ENCODE results near the gene CAMK2B. TPM values are rescaled to one million over a fixed set of nuclear protein-coding genes. Genes with fewer than 3 reads are reported as not detected.

CAMK2B gene
- total and polyA plus RNA-seq, 9 donors, result 0.22 to 1.4 (median 0.45) TPM; not detected in 2

- intact Hi-C loops (cut with DNase I), result loop anchor here in 3 of 4 donors (2.0 to 10.0 kb wide), 3 partner anchors 237 to 240 kb away; no protein-coding TSS in a partner anchor
- H3K27ac ChIP-seq, result no peak overlapping the region
- TF ChIP-seq EP300 (IDR thresholded peaks at IDR 0.05) (no peak), CTCF (IDR thresholded peaks at IDR 0.05) (no peak), POLR2A (IDR thresholded peaks at IDR 0.05) (no peak)
- H3K4me1 ChIP-seq (ENCODE audit: insufficient read depth), result no peaks in the 10 kb centered on the region
- no peaks in the 10 kb centered on the region for H3K9me3 ChIP-seq
- DNase-seq, result no peak
- H3K36me3 ChIP-seq, result no peaks in the 10 kb centered on the region
- 86 to 87% (median 86%) methylated on average over 10 of the region's 10 CpGs for WGBS, 3 donors
- H3K4me3 ChIP-seq, result no peak overlapping the region
- H3K27me3 ChIP-seq, result no peaks in the 10 kb centered on the region
These were observed 87.7 kb downstream of the CAMK2B start for GRCh38 chr7:44237696-44238095.

- H3K27me3 ChIP-seq, result no peaks in the 10 kb centered on the region
- no peak for DNase-seq
- no peaks in the 10 kb centered on the region for H3K4me1 ChIP-seq (ENCODE audit: insufficient read depth)
- no peak overlapping the region for H3K27ac ChIP-seq
- no peak overlapping the region for H3K4me3 ChIP-seq
- no peaks in the 10 kb centered on the region for H3K9me3 ChIP-seq
- 65 to 76% (median 68%) methylated on average over 4 of the region's 4 CpGs for WGBS, 3 donors
- no peaks in the 10 kb centered on the region for H3K36me3 ChIP-seq
- TF ChIP-seq POLR2A (IDR thresholded peaks at IDR 0.05), result no peak
- TF ChIP-seq CTCF (IDR thresholded peaks at IDR 0.05), result no peak
- no peak for TF ChIP-seq EP300 (IDR thresholded peaks at IDR 0.05)
- intact Hi-C loops (cut with DNase I), result loop anchor here in 3 of 4 donors (2.0 to 10.0 kb wide), 3 partner anchors 238 to 241 kb away; no protein-coding TSS in a partner anchor
These were observed 89.1 kb downstream of the CAMK2B start for GRCh38 chr7:44236333-44236728.

DNA sequence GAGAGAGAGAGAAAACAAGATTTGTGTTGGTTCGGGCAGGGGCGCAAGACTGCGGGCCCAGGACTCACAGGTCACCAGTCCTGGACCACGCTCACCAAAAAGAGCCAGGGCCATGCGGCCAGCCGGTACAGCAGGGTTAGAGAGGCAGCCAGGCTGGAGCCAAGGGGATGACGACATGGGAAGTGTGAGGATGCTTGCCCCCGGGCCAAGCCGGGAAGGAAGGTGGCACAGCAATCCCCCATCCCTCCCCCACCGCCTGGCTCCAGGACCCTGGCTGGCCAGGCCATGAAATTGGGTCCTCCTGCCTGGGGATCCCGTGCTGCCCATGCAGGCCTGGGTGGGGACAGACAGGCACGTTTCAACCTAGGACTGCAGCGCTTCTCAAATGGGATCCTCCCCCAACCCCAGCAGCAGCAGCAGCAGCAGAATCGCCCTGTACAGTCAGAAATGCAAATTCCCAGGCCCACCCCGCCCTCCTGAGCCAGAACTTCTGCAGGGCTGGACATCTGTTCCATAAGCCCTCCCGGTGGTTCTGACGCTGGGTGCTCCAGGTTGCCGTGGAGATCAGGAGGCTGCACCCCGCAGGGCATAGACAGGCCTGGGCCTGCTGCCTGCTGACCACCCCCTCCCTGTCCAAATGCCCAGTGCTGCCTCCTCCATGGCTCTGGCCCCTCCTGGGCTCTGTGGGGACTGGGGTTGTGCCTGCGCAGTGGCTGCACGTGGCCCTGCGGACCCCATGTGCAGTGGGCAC lies 89.6 kb downstream of the CAMK2B start:
- no peak overlapping the region for H3K27ac ChIP-seq

DNA sequence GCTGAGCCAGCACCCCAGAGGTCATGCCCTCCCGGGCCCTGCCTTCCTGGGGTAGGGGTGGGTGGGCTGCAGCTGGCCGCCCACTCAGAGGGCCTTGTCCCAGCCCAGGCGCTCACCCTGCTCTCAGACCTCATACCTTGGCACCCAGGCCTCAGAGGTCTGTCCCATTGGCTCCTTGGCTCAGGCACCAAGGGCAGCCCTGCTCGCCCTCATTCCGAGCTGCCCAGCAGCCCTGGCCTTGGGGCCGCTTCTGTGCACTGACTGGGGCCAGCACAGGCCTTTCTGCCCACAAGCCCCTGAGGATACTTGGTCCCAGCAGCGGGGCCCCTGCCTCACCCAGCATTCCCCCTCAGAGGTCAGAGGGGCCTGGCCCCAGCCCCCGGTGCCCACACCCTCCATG lies 90.3 kb downstream of the CAMK2B start:
- no peak for TF ChIP-seq EP300 (IDR thresholded peaks at IDR 0.05)
- TF ChIP-seq CTCF (IDR thresholded peaks at IDR 0.05), result no peak
- no peak for TF ChIP-seq POLR2A (IDR thresholded peaks at IDR 0.05)
- no peak overlapping the region for H3K4me3 ChIP-seq
- no peak for DNase-seq
- H3K4me1 ChIP-seq (ENCODE audit: insufficient read depth), result no peaks in the 10 kb centered on the region
- no peaks in the 10 kb centered on the region for H3K9me3 ChIP-seq
- 83 to 89% (median 85%) methylated on average over 7 to 8 of the region's 8 CpGs for WGBS, 3 donors
- H3K27ac ChIP-seq, result no peak overlapping the region
- intact Hi-C loops (cut with DNase I), result loop anchor here in 2 of 4 donors (5.0 to 10.0 kb wide), 2 partner anchors 240 to 242 kb away; no protein-coding TSS in a partner anchor
- H3K36me3 ChIP-seq, result no peaks in the 10 kb centered on the region
- no peaks in the 10 kb centered on the region for H3K27me3 ChIP-seq

More for the DNA sequence above, 89.6 kb downstream of the CAMK2B start:
- WGBS, 3 donors, result 64 to 68% (median 67%) methylated on average over 21 to 22 of the region's 22 CpGs
- H3K4me3 ChIP-seq, result no peak overlapping the region
- TF ChIP-seq EP300 (IDR thresholded peaks at IDR 0.05) (no peak), CTCF (IDR thresholded peaks at IDR 0.05) (no peak), POLR2A (IDR thresholded peaks at IDR 0.05) (no peak)
- H3K36me3 ChIP-seq, result no peaks in the 10 kb centered on the region
- no peaks in the 10 kb centered on the region for H3K4me1 ChIP-seq (ENCODE audit: insufficient read depth)
- intact Hi-C loops (cut with DNase I), result loop anchor here in 3 of 4 donors (2.0 to 10.0 kb wide), 3 partner anchors 239 to 242 kb away; no protein-coding TSS in a partner anchor
- no peaks in the 10 kb centered on the region for H3K9me3 ChIP-seq
- no peak for DNase-seq
- H3K27me3 ChIP-seq, result no peaks in the 10 kb centered on the region
